K562 (cell line): Measurements from ENCODE around the gene ZNF41. TPM values are rescaled to one million over a fixed set of nuclear protein-coding genes. Genes with fewer than 3 reads are reported as not detected.

Source experiments
- ARID3B ChIP-seq: fragments of 250-450 bp; sonication (Bioruptor Pico); IDR thresholded peaks from 2 replicates; pipeline ENCODE4 v1.4.0; 2020; ENCODE audit warnings: borderline replicate concordance
- E2F4 ChIP-seq: sonication (generic); formaldehyde crosslinking; IDR thresholded peaks from 2 replicates; pipeline ENCODE4 v1.8.0; 2022; ENCODE audit warnings: mild to moderate bottlenecking, low read depth, missing genetic modification reagents
- ELF2 ChIP-seq: fragments of 250-450 bp; sonication (Bioruptor Pico); IDR thresholded peaks from 2 replicates; pipeline ENCODE4 v1.5.0; 2021; ENCODE audit warnings: mild to moderate bottlenecking
- ETV6 ChIP-seq, 3 experiments: fragments of 150-350 bp in 1 of 3; sonication (generic) in 1 of 3; formaldehyde crosslinking in 1 of 3; IDR thresholded peaks; 2 replicates each; pipeline versions ENCODE4 v1.6.1 to v1.8.0; 2014 to 2022; ENCODE audit warnings: borderline replicate concordance in 2 of 3, low read depth in 2 of 3, antibody characterized with exemption in 1 of 3, low read length in 1 of 3, mild to moderate bottlenecking in 1 of 3, missing genetic modification reagents in 1 of 3
- GABPB1 ChIP-seq: sonication (generic); formaldehyde crosslinking; IDR thresholded peaks from 2 replicates; pipeline ENCODE4 v1.8.0; 2022; ENCODE audit warnings: mild to moderate bottlenecking, missing genetic modification reagents
- GMEB1 ChIP-seq: fragments of 250-450 bp; sonication (Bioruptor Pico); IDR thresholded peaks from 2 replicates; pipeline ENCODE4 v1.4.0; 2020; ENCODE audit warnings: mild to moderate bottlenecking
- HNRNPK ChIP-seq: fragments of 200-400 bp; formaldehyde crosslinking; IDR thresholded peaks from one replicate; pipeline ENCODE4 v1.6.1; 2018; ENCODE audit warnings: mild to moderate bottlenecking, low read depth, low read length; ENCODE audit not compliant: poor library complexity, severe bottlenecking
- ILF3 ChIP-seq: fragments of 450-650 bp; IDR thresholded peaks from 2 replicates; pipeline ENCODE4 v1.6.1; 2018; ENCODE audit warnings: antibody characterized with exemption, mild to moderate bottlenecking, moderate library complexity, borderline replicate concordance
- KAT8 ChIP-seq: fragments of 450-650 bp; IDR thresholded peaks from 2 replicates; pipeline ENCODE4 v1.6.1; 2016; ENCODE audit warnings: low read depth, mild to moderate bottlenecking
- KLF16 ChIP-seq: IDR thresholded peaks from 2 replicates; pipeline ENCODE4 v1.6.1; 2016; ENCODE audit warnings: antibody characterized with exemption
- MXD1 ChIP-seq: fragments of 250-450 bp; sonication (Bioruptor Pico); IDR thresholded peaks from 2 replicates; pipeline ENCODE4 v1.8.0; 2021; ENCODE audit warnings: borderline replicate concordance, mild to moderate bottlenecking, moderate library complexity; ENCODE audit not compliant: poor library complexity, severe bottlenecking
- NCOA1 ChIP-seq: fragments of 450-650 bp; IDR thresholded peaks from 2 replicates; pipeline ENCODE4 v1.6.1; 2016; ENCODE audit warnings: low read depth
- NCOA2 ChIP-seq, 2 experiments: fragments of 450-650 bp; IDR thresholded peaks; 2 replicates each; pipeline ENCODE4 v1.6.1; 2018; ENCODE audit warnings: mild to moderate bottlenecking in 2 of 2, moderate library complexity in 1 of 2; ENCODE audit not compliant: partially characterized antibody in 2 of 2
- NEUROD1 ChIP-seq: fragments of 150-350 bp; IDR thresholded peaks from 2 replicates; pipeline ENCODE4 v1.6.1; 2014; ENCODE audit warnings: borderline replicate concordance, low read length, low read depth; ENCODE audit not compliant: partially characterized antibody
- NR2F6 ChIP-seq: fragments of 450-650 bp; formaldehyde crosslinking; IDR thresholded peaks from 2 replicates; pipeline ENCODE4 v1.4.0; 2020; ENCODE audit warnings: mild to moderate bottlenecking
- PML ChIP-seq: IDR thresholded peaks from 2 replicates; pipeline ENCODE4 v1.6.1; 2012; ENCODE audit warnings: low read length, inconsistent platforms
- POLR2B ChIP-seq: fragments of 450-650 bp; IDR thresholded peaks from 2 replicates; pipeline ENCODE4 v1.6.1; 2018; ENCODE audit warnings: low read depth; ENCODE audit not compliant: partially characterized antibody
- RBFOX2 ChIP-seq: fragments of 200-400 bp; formaldehyde crosslinking; IDR thresholded peaks from 2 replicates; pipeline ENCODE4 v1.6.1; 2017; ENCODE audit warnings: low read depth, mild to moderate bottlenecking, low read length, moderate library complexity
- RFX1 ChIP-seq: fragments of 450-650 bp; IDR thresholded peaks from 2 replicates; pipeline ENCODE4 v1.6.1; 2016; ENCODE audit warnings: mild to moderate bottlenecking, moderate library complexity
- ZNF561 ChIP-seq: fragments of 450-650 bp; formaldehyde crosslinking; conservative IDR thresholded peaks from 2 replicates; pipeline ENCODE4 v1.4.0; 2020; ENCODE audit warnings: mild to moderate bottlenecking, moderate library complexity
- ZNF740 ChIP-seq, 3 experiments: fragments of 200-800 bp in 1 of 3; sonication (Bioruptor generic) in 1 of 3; sonication (generic) in 1 of 3; formaldehyde crosslinking in 1 of 3; IDR thresholded peaks; 2 replicates each; pipeline versions ENCODE4 v1.6.1 to v1.8.0; 2016 to 2022; ENCODE audit warnings: mild to moderate bottlenecking in 2 of 3, missing compliant biosample characterization in 2 of 3, missing genetic modification characterization in 2 of 3, missing genetic modification reagents in 1 of 3
- polyA plus RNA-seq, 8 experiments: library from polyadenylated mRNA; depleted of rRNA in 4 of 8; stranded (reverse) in 5 of 8; unstranded in 3 of 8; fragments of >200 nt; fragmentation: Nextera tagmentation in 2 of 8; fragmentation: Illumina TruSeq in 1 of 8; extraction: Ambion mirVana in 2 of 8; extraction: Trizol in 1 of 8; gene quantifications; 2 replicates each; pipeline versions ENCODE4 v1.2.1 to v1.2.3, GENCODE V29; 2011 to 2014; ENCODE audit warnings: inconsistent platforms in 1 of 8, missing spikeins in 1 of 8
- total RNA-seq, 7 experiments: library from RNA; depleted of rRNA in 6 of 7; stranded (reverse); fragments of >200 nt in 6 of 7; fragmentation: Illumina TruSeq in 2 of 7; extraction: Trizol in 2 of 7; gene quantifications; 2 replicates each; pipeline versions ENCODE4 v1.2.1 to v1.2.3, GENCODE V29; 2011 to 2021; ENCODE audit warnings: low replicate concordance in 1 of 7

ZNF41 gene
- total and polyA plus RNA-seq, 9 of the 15 experiments (the other 6 are each of a cell fraction or from before 2014, with no cell fraction given), result 0.53 to 8.6 (median 6.6) TPM

GRCh38 chrX:47482512-47483305 is at the start of gene ZNF41 (continued):
- TF ChIP-seq ILF3, result no peak
- peak; percentile 31 for TF ChIP-seq NEUROD1
- TF ChIP-seq GABPB1 (CRISPR knock-in tag), result peak; percentile 36; the same call in 1 of the 2 replicates
- no peak for TF ChIP-seq NCOA1
- TF ChIP-seq MXD1 (CRISPR knock-in tag), result no peak
- no peak for TF ChIP-seq ZNF740 (CRISPR knock-in tag; IDR thresholded peaks at IDR 0.05)
- peak in 1 of 2 experiments; percentile 44; a peak in 1 of 4 replicates for TF ChIP-seq ZNF740 (tag; IDR thresholded peaks at IDR 0.05)
- TF ChIP-seq RFX1, result peak; percentile 58
- no peak for TF ChIP-seq NCOA2 (IDR thresholded peaks at IDR 0.05; ENCODE audit: partially characterized antibody in 2 of 2)
- no peak for TF ChIP-seq POLR2B
- no peak for TF ChIP-seq ARID3B (CRISPR knock-in tag)
- peak; percentile 94 for TF ChIP-seq GMEB1 (CRISPR knock-in tag)
- TF ChIP-seq ELF2, result peak; percentile 27; the same call in 1 of the 2 replicates
- no peak for TF ChIP-seq HNRNPK
- TF ChIP-seq NR2F6, result no peak
- TF ChIP-seq ZNF561 (CRISPR knock-in tag), result no peak
- TF ChIP-seq KLF16, result no peak
- TF ChIP-seq KAT8, result no peak
- peak; percentile 86 for TF ChIP-seq RBFOX2
- no peak for TF ChIP-seq PML
- TF ChIP-seq E2F4, result peak; percentile 83; the same call in 1 of the 2 replicates
- no peak for TF ChIP-seq ETV6 (IDR thresholded peaks at IDR 0.05; ENCODE audit: borderline replicate concordance in 1 of 2, low read depth in 2 of 2, low read length in 1 of 2)
- TF ChIP-seq ETV6 (CRISPR knock-in tag; IDR thresholded peaks at IDR 0.05; ENCODE audit: borderline replicate concordance), result no peak
